ENCODE results near the gene GLRX.
"Not testable (repeated sequence)": the region's sequence is repeated elsewhere in the genome, so short reads cannot be mapped to it uniquely, and the experiment has no call there.

Gene GLRX

GRCh38 chr5:95825495-95825894, 3.0 kb upstream of the GLRX start:
- no peak for DNase-seq

GRCh38 chr5:95824747-95825146, 2.2 kb upstream of the GLRX start:
- DNase-seq, result no peak

- DNase-seq, result no peak
Measured at GRCh38 chr5:95823738-95824609, 1.4 kb upstream of the GLRX start.

- no peak for DNase-seq
Measured at GRCh38 chr5:95823218-95823737, 752 bp upstream of the GLRX start.

DNA sequence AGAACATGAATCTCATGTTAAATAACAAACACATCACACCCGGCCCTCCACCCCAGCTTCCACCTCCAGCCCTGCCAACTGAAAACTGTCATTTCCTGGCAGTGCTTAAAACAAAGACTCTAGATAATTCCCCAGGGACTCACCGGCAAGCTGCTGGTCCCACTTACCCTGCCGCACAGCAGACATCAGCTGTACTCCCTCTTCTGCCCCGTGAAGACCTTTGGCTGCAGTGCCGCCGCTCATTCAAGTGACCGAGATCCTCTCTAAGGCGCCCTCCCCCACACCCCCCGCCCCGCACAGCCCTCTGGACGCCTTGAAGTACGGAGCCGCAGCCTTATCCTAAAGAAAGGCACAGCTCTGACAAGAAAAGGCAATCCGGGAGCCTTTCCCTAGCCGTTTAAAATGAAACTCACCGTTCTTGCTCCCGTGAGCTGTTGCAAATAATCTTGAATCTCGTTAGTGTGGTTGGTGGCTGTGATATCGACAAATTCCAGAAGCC, 434 bp downstream of the GLRX start:
- no peak for DNase-seq

- DNase-seq, result no peak
Measured at GRCh38 chr5:95821110-95822021, 1.2 kb downstream of the GLRX start.

DNA sequence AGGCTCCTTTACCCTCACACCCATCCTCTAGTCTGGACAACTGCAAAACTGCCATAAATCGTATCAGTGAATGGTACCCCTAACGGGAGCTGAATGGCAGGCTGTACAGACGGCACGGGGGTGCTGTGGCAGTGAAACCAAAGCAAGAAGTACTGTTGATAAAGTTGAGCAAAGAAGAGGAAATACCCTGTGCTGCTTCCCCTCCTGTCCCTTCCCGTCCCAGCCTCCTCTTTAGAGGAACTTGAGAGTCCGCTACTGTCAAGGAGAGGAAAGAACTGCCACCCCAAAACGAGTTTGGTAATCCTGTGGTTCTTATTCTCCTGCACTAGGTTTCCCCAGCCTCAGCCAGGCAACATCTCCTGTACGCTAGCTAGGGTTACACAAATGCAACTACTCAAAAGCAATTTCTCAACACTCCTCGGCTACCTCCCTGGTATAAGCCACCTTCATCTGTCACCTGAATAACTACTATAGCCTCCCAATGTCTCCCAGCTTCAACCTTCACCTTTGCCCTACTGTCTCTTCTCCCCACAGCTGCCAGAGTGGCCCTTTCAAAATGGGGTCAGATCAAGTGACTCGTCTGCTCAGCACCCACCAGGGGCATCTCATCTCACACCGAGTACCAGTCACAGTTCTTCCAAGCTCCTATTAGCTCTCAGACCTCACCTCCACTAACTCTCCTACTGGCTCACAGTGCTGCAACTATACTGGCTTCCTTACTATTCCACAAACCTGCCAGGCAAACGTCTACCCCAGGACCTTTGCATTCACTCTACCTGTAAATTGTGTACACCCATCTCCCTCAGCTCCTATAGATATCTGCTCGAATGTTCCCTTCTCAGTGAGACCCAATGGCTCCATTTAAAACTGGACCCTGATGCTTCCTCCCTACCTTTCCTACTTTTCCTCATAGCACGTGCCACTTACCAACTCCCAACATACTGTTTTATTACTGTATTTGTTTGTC, 4.1 kb downstream of the GLRX start:
- no peak for DNase-seq

- DNase-seq, result no peak
Measured at GRCh38 chr5:95817430-95817829, 5.1 kb downstream of the GLRX start.

DNA sequence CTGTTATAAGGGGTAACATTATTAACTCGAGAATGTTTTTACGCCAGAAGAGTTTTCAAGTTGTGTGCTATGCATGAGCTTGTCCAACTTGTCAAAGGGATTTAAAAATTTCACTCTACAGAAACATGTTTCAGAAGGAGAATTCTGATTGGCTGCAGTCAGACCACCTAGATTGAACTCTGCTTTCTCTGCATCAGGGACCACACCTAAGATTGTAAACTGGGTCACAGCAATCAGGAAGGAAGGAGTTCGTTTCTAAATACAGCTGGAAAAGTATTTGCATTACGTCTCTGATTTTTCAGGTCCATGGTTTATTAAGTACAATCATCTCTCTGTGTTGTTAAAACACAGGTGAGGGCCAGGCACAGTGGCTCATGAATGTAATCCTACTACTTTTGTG, 5.8 kb downstream of the GLRX start:
- no peak for DNase-seq

DNA sequence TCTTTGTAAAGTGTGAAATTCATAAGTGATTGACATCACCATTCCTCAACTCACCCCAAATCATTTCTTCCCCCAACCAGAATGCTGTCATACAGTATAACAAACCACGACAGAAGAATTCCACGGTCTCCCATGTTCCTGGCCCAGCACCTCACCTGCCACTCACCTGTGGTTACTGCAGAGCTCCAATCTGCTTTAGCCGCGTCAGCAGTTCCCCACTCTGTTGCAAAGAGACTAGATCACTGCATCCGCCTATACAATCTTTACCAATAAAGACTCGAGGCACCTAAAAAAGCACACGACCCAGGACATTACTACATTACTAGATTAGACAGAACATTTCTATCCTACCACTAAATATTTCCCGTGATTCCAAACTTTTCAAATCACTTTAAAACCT, 6.2 kb downstream of the GLRX start:
- DNase-seq, result no peak

- no peak for DNase-seq
Measured at GRCh38 chr5:95815155-95815729, 7.3 kb downstream of the GLRX start.

DNA sequence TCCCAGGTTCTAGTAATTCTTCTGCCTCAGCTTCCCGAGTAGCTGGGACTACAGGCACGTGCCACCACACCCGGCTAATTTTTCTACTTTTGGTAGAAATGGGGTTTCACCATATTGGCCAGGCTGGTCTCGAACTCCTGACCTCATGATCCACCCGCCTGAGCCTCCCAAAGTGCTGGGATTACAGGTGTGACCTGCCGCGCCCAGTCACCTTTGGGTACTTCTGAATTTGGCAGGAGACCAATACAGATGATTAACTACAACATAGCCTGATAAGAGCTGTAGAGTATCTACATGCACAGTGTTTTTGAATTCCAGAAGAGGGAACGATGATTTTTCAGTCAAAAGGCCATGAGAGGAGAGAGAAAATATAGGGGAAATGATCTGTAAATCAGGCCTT, 9.5 kb downstream of the GLRX start:
- DNase-seq, result not testable (repeated sequence)

DNA sequence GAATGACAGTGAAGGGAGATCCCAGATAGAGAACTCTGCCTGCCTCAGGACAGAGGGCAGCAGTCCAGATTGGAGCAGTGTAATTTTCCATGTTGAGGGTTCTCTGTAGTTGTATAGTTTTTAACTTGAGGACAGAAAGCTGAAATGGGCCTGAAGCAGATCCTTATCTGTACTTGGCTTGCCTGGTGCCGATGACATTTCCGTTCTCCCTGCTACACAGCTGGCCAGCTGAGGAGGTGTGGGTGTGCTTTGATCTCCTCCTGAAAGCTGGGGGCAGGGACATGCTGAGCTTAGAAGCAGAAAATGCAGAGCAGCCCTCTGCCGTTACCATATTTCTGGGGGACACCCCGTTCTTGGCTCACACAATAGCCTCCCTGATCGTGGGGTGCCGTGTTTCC, 10.5 kb downstream of the GLRX start:
- no peak for DNase-seq

- DNase-seq, result not testable (repeated sequence)
Measured at GRCh38 chr5:95811461-95812073, 11.0 kb downstream of the GLRX start.

- not testable (repeated sequence) for DNase-seq
Measured at GRCh38 chr5:95811126-95811423, 11.5 kb downstream of the GLRX start.

- no peak for DNase-seq
Measured at GRCh38 chr5:95810305-95811125, 12.0 kb downstream of the GLRX start.

DNA sequence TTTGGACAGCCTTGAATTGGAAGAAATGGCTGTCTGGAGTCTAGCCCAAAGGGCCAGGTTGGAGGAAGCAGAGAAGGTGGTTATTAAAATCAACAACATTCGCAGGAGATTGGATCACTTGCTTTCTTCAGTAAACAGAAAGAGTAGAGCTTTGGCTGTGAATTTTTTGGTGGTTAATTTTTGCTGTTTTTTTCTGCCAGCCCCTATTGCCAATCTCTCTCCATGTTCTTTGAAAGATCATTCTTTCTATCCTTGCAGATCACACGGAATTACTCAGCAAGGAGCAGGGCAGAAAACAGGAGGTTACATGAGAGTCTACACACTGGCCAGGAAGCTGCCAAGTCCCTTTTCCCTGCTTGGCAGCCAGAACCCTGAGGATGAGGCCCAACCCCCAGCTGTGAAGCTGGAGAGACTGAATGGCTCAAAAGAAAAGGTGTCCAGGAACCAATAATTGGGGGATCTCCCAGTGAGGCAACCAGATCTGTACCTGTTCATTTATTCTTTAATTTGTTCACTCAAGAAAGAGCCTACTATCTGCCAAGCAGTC, 13.0 kb downstream of the GLRX start:
- no peak for DNase-seq

DNA sequence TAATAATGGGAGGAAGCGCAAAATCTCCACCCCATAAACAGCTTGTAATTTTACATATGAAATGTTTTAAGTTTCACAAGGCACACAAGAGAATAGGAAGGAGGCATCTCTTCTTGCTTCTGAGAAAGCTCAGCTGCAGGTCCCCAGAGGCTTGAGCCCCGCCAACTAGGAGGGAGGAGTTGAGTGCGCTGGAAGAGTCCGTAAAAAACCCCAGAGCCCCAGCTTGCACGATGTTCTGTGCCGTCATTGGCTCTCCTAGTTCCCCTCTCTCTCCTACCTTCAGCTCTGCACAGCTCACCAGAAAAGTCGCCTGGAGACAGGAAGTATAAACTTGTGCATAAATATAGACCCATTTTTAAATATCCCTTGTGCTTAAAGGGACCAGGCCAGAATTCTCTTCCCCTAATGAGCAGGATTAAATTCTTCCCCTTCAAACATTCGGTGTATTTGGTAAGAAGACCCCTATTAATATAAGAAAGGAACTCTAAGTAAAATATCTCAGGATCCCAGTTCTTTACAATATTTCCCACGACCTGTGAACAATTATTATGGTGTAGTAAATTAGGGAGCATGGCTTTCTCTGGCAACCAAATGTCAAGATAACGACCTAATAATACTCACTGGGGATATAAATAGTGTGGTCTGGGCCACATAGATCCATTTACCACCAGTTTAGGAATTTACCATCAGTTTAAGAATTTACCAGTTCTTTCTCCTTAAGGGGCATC, 13.7 kb downstream of the GLRX start:
- no peak for DNase-seq

DNA sequence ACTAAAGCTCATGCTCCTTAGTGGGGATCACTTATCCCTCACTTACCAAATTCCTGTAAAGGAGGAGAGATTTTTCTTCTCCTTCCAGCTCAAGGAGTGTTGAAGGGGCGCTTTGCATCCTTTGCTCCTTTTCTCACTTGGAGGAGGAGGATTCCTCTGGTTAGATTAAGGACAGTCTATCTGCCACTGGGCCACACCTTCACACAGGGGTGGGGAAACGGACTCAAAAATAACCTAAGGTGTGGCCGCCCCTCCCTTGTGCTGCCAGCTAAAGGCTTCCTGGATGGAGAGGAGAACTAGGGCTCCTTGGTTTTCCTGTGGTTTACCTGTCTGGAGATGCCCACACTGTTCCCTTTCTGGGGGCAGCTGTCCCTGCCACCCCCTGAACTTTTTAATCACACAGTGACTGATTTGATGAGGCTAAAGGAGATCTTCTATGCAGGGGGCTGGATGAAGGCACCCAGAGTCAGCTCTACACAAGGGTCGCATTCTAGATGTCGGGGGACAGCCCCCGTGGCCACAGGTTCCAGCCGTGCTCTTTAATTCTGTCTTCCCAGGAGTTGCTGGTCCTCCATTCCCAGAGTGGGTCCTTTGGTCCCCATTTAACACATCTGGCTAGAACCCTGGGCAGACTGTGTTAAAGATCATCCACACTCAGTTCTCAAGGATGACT, 14.4 kb downstream of the GLRX start:
- DNase-seq, result no peak
